K562 treated with DMSO at 1 percent for 4 hours (cell line): Measurements from ENCODE around the gene ZG16. TPM values are rescaled to one million over a fixed set of nuclear protein-coding genes. Genes with fewer than 3 reads are reported as not detected.

Experiments used
- total RNA-seq: library from RNA; unstranded; fragments of 300-600 nt; gene quantifications from 2 replicates; pipeline ENCODE4 v1.2.3, GENCODE V29; 2022; ENCODE audit not compliant: insufficient read depth

The ZG16 gene, protein sequence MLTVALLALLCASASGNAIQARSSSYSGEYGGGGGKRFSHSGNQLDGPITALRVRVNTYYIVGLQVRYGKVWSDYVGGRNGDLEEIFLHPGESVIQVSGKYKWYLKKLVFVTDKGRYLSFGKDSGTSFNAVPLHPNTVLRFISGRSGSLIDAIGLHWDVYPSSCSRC
- not detected in 2 replicates for total RNA-seq

GRCh38 chr16:29777576-29778350, at the start of gene ZG16:
TSS of gene ZG16 (plus strand) at chr16:29778256. CDS start at chr16:29779267, 1,011 bp downstream.

DNA sequence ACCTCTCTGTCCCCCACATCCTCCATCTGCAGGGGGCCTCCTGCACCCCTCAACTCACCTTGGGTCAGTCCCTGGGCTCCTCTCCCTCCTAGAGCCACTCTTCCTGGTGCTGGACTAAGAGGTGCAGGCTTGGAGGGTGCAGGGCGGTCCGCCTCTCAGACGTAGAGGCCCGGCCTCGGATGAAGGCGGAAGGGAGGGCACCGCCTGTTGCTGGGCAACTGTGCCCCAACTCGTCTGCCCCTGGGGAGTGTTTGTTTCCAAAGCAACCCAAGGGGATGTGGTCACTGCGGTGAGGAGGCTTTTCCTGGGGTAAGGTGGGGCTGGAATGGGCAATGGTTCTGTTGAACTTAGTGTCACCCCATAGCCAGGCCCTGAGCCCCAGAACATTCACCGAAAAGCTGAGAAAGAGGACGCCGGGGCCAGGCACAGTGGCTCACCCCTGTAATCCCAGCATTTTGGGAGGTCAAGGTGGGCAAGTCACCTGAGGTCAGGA, 32.2 kb upstream of the ZG16 start, which contains the start of gene C16orf54:
Gene C16orf54, minus strand, starts transcription at position 138 of the 493 bp plus-strand sequence. CDS start 1,039 bp downstream, outside the sequence.

GRCh38 chr16:29790183-29790948, 12.3 kb downstream of the ZG16 start, which contains the start of gene KIF22:
TSS of gene KIF22 (plus strand) at chr16:29790751. CDS start at chr16:29790760, 9 bp downstream.

DNA sequence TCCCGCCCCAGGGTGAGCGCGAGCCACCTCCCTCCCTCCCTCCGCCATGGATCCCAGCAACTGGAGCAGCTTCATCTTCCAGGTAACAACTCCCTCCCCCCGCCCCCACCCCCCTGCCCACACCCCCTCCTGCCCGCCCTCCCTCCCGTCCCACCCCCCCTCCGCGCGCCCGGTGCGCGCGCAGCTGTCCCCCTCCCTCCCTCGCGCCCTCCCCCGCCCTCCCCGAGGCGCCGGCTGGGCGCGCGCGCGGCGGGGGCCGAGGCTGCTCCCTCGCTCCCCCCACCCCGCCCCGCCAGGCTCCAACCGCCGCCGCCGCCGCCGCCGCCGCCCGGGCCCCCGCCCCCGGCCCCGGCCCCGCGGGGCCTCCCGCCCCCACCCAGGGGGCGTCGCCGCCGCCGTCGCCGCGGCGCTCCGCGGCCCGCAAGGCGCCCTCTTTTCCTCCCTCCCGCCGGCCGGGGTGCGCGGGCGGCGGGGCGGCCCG, 28.1 kb downstream of the ZG16 start, which contains the start of gene MAZ:
Gene MAZ, plus strand, starts transcription at position 431 of the 481 bp plus-strand sequence. CDS start 173 bp downstream, outside the sequence.

DNA sequence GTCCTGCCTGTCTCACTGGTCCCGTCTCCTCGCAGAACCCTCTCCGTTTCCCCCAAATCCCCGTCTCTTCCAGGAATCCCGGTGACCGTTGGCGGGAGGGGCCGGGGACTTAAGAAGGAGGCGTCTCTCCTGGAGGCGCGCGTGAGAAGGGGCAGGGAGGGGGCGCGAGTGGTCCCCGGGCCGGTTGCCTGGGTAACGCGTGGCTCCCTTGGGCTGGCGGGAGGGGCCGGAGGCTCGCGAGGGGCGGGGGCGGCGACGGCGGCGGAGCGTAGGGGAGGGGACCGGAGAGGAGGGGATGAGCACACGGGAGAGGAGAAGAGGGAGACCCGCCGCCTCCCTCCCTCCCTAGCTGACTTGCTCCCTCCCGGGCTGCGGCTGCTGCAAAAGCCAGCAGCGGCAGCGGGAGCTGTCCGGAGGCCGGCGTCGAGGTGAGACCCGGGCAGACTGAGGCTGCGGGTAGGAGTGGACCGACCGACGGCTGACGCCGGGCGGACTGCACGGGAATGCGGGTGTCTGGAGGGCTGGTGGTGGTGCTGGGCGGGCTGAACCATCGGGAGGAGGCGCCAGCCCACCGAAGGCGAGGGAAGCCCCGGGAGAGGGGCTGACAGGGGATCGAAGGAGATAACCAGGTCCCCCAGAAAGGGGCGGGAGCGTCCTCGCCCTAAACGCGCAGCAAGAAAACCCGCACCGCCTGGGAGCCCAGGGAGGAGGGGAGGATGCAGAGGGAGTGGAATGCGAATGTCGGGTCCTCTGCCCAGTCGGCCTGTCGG, 34.0 kb downstream of the ZG16 start, which contains the start of gene PRRT2:
Gene PRRT2, plus strand, starts transcription at position 298 of the 770 bp plus-strand sequence. CDS start 862 bp downstream, outside the sequence.

GRCh38 chr16:29815793-29816693, 38.0 kb downstream of the ZG16 start, which contains the start of gene PAGR1:
TSS of gene PAGR1 (plus strand) at chr16:29816152. CDS start at chr16:29816526, 374 bp downstream.

GRCh38 chr16:29820271-29820701, 42.2 kb downstream of the ZG16 start, which contains the start of gene MVP:
TSS of gene MVP (plus strand) at chr16:29820462. CDS start at chr16:29830550, 10,088 bp downstream.

Other genes starting within 250 kb of the ZG16 start
- gene SPN, start 115.0 kb upstream of the ZG16 start, total RNA-seq = 78.9 and 139 TPM in 2 replicates
- 240 and 278 TPM in 2 replicates for gene QPRT, start 99.1 kb upstream of the ZG16 start, total RNA-seq
- not detected in 2 replicates for gene C16orf54, start 32.3 kb upstream of the ZG16 start, total RNA-seq
- gene KIF22, start 12.5 kb downstream of the ZG16 start, total RNA-seq = 108 and 120 TPM in 2 replicates
- 332 and 398 TPM in 2 replicates for gene MAZ, start 28.3 kb downstream of the ZG16 start, total RNA-seq
- 0.56 and 1.9 TPM in 2 replicates for gene PRRT2, start 33.9 kb downstream of the ZG16 start, total RNA-seq
- gene PAGR1, start 37.9 kb downstream of the ZG16 start, total RNA-seq = 18.3 and 23.1 TPM in 2 replicates
- 5.2 and 6.8 TPM in 2 replicates for gene MVP, start 42.2 kb downstream of the ZG16 start, total RNA-seq
- gene CDIPT, start 85.0 kb downstream of the ZG16 start, total RNA-seq = 76.7 and 91.4 TPM in 2 replicates
- 2.0 and 2.6 TPM in 2 replicates for gene SEZ6L2, start 121.3 kb downstream of the ZG16 start, total RNA-seq
- not detected in 2 replicates for gene ASPHD1, start 122.2 kb downstream of the ZG16 start, total RNA-seq
- 25.5 and 29.5 TPM in 2 replicates for gene KCTD13, start 148.0 kb downstream of the ZG16 start, total RNA-seq
- gene TMEM219, start 183.8 kb downstream of the ZG16 start, total RNA-seq = 135 and 156 TPM in 2 replicates
- 38.2 and 41.0 TPM in 2 replicates for gene TAOK2, start 195.6 kb downstream of the ZG16 start, total RNA-seq
- gene HIRIP3, start 217.4 kb downstream of the ZG16 start, total RNA-seq = 17.1 and 21.6 TPM in 2 replicates
- gene INO80E, start 218.0 kb downstream of the ZG16 start, total RNA-seq = 82.3 and 93.3 TPM in 2 replicates
- 0.90 and 3.2 TPM in 2 replicates for gene DOC2A, start 232.8 kb downstream of the ZG16 start, total RNA-seq
- gene C16orf92, start 244.9 kb downstream of the ZG16 start, total RNA-seq = not detected in 2 replicates